ENCODE data around the gene IGFBP7.

GRCh38 chr4:57125996-57126395 lies 15.8 kb upstream of the IGFBP7 start:
- TF ChIP-seq CTCF (conservative IDR thresholded peaks at IDR 0.05 in 1 of 2, IDR thresholded peaks at IDR 0.05 in 1 of 2; ENCODE audit: low read depth in 1 of 2, low read length in 2 of 2) = no peak
- no peak for TF ChIP-seq EZH2 (IDR thresholded peaks at IDR 0.05; ENCODE audit: low read length, missing control alignments)
